GM19023 (cell line): ENCODE data around the gene POU2AF1.

Source experiments
- ATAC-seq: cut with Tn5 transposase; IDR thresholded peaks from one replicate; pipeline ENCODE4 v1.9.1; 2021; ENCODE audit warnings: mild to moderate bottlenecking, moderate library complexity; ENCODE audit not compliant: unreplicated experiment

Gene POU2AF1

GRCh38 chr11:111349191-111349695, 29.8 kb downstream of the POU2AF1 start:
- ATAC-seq = no peak

DNA sequence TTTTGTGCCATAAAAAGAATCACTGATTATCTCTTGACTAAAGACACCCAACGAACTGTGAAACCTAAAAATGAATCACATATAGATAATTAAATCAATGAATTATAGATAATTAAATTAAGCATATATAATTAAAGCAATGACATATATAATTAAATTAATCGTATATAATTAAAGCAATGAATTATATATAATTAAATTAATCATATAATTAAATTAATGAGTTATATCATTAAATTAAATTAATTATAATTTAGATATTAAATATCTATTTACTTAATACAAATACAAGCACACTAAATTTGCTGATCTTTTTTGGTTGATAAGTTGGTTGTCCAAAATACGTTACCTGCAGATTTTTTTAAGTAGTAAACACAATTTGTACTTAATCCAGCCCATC, 30.9 kb downstream of the POU2AF1 start:
- no peak for ATAC-seq

- ATAC-seq = no peak
Observed at GRCh38 chr11:111347723-111348115, 31.4 kb downstream of the POU2AF1 start.

DNA sequence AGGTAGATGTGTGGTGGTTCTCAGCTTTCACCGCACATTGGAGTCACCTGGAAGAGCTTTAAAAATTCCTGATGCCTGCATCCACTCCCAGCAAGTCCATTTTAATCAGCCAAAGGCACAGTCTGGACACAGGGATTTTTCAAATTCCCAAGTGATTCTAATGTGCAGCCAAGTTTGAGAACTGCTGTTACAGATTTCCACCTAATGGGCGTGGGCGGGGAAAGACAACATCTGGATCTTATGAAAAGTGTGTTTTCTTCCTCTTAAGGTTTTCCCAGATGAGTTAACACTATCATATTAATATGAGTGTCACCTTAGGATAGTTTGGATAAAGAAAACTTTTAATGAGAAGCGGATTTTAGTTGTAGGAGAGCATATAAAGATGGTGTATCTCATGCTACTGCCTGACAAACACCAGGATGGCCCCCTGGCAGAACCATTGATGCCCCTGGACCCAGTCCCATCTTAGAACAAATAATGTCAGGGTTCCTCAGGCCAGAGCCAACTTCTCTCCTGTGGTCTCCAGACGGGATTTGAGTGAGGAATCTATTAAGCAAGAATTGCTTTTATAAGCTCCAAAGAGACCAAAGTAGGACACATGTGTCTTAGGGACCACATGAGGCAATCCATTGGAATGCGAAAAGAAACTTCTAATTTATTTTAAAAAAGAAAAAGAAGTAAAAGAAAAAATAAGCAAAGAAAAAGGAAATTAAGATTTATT, 31.9 kb downstream of the POU2AF1 start:
- ATAC-seq = no peak

- no peak for ATAC-seq
Observed at GRCh38 chr11:111344032-111344431, 35.0 kb downstream of the POU2AF1 start.

- ATAC-seq = no peak
Observed at GRCh38 chr11:111342329-111342728, 36.7 kb downstream of the POU2AF1 start.

DNA sequence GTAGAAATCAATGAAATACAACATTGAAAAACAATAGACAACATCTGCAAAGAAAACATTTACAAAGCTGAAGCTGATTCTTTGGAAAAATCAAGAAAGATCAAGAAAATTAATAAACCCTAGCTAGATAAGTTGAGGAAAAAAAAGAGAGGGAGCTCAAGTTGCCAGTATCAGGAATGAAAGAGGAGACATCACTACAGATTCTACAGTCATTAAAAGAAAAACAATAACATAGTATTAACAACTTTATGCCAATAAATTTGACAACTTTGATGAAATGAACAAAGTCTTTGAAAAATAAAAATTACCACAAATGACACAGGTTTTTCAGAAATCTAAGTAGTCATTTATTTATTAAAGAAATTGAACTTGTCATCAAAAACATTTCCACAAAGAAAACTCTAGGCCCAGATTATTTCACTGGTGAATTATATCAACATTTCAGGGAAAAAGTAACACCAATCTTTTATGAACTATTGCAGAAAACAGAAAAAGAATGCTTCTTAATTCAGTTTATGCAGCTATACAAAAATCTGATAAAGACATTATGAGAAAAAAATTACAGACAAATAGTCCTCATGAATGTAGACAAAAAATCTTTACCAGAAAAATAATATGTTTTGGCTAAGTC, 39.2 kb downstream of the POU2AF1 start:
- no peak for ATAC-seq

DNA sequence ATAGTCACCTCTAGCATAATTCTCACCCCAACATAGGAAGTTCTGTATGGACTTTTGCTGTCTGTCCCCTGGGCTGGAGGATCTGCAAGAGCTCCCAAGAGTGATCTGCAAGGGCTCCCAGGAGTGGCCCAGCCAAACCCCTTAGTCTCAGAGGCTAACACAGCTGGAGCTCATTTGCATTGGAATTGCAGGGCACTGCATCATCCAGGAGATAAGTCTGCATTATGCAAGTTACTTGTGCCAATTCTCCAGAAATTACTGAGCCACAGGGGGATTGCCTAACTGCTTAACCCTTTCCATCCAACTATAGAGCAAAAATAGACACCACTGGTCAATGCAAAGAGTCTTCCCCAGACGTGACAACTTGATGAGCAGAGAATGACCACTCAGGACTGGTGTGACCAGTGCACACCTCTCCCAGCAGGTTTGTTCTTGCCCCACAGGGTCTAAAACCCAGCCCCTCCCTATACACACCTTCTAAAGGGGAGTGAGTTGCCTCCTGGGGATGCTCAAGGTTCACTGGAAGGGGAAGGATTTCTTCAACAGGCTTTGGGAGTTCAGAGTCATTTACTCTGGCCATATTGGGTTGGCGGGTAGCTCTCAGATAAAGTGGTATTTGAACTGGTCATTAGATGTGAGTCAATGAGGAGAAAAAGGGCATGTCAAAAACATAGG, 42.4 kb downstream of the POU2AF1 start:
- ATAC-seq = no peak

- ATAC-seq = no peak
Observed at GRCh38 chr11:111336062-111336461, 43.0 kb downstream of the POU2AF1 start.

DNA sequence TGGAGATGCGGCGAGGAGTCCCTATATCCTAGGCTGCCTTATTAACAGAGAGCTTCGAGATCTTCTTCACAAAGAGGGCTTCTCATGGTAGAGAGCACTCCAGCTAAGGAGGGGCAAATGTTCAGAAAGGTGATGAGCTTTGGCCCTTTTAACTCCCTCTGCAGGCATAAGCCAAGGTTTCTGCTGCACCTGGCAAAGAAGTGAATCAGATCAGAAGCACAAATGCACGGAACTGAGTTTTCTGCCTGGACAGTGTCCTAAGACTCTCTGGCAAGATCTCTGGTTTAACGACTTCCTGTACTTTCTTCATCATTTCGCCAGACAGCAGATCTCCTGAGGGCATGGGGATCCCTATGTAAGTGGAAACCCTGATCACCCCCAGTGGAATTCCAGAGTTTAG, 43.5 kb downstream of the POU2AF1 start:
- no peak for ATAC-seq

DNA sequence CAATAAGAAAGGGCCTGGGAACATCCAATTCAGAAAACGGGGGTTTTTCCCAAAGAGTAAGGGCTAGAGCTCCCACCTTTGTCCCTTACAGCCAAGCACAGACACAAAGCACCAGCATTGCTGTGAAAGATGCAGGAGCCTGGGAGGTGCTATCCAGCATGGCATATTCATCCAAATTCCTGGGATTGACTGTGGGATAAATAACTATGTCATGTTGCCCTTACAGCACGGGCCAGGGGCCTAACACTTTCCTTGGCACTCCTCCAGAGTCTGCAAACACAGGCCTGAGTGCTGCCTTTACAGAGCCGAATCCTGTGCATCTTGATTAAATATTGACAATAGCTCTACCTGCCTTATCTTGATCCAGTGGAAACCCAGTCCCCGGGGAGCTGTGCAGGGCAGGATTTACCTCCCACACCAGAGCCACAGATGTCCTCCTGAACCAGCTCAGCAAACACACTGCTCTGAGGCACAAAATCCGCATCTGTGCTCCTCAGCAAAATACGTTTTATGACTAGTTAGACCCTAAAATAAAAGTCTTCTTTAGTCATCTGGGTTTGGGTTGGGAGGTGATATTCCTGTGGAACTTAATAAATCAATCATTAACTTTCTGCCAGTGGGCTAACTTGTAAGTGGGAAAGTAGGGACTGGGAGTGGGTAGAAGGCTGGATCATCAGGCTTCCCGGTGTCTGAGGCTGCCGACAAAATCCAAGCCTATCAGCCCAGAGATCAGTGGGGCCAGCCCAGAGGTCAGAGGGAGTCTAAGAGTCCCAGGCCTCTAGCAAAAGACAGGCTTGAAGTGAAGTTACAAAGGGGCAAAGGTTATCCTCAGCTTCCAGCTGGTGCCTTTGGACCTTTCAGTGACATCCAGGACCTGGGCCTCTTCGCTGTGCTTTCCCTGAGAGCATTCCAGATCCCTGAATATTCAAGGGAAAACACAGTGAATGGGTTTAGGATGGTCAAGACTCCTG, 44.3 kb downstream of the POU2AF1 start:
- no peak for ATAC-seq

- no peak for ATAC-seq
Observed at GRCh38 chr11:111331711-111332479, 47.2 kb downstream of the POU2AF1 start.

DNA sequence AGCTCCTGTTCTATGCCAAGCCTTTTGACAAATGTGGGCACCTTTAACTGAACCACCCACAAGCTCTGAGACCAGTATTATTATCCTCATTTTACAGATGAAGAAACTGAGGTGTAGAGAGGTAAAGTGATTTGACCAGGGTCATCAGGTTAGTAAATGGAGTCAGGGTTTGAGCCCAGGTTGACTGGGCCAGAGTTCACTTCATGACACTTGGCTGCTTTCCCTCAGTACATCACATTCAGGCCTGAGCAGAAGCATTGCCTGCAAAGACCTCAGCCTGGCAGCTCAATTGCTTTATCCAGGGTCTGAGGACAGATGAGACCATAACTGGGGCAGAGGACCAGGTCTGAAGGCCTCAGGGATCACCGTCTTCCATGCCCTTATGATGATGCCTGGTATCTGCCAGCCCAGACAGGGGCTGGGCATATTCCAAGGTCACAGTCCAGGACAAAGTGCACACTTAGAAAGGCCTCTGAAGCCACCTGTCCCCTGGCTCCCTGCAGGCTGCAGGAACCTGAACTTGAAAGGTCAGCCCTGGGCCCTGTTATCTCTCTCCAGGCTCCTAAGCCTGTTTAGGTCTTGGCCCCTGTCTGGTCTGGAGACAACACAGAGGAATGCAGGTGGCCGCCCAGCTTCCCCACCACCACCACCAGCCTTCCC, 48.7 kb downstream of the POU2AF1 start:
- no peak for ATAC-seq

- ATAC-seq = no peak
Observed at GRCh38 chr11:111329306-111330204, 49.5 kb downstream of the POU2AF1 start.

DNA sequence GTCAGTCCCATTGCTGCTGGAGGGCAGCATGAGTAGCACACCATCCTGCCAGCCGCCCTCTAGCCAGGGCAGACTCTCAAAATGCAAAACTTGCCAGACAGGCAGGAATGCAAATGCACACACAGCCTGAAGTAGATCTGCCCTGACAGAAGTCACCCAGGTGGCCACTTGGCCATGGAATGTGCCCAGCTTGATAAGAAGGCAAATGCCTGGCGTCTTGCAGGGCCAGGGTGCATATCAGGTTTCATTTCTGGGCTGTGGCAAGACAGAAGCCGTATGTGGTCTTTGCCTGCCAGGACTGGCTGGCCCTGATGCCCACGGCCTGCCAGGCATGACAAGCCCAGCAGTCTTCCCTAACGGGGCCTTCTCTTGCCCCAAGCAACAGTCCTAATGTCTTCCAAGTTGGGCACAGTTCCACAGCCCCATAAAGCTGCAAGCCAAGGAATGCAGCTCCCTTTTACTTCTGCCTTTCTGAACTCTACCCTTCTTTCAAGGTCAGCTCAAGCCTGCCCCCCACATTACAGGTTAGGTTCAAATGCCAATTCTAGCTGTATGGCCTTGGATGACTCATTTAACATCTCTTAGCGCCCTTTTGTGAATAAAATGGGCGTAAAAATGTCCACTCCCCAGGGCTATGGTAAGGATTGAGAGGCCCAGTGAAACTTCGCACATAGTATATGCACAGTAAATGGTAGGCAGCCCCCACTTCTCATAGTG, 51.0 kb downstream of the POU2AF1 start:
- no peak for ATAC-seq

GRCh38 chr11:111326824-111327223, 52.3 kb downstream of the POU2AF1 start:
- no peak for ATAC-seq

GRCh38 chr11:111325259-111325658, 53.8 kb downstream of the POU2AF1 start:
- ATAC-seq = no peak

GRCh38 chr11:111324277-111324720, 54.8 kb downstream of the POU2AF1 start:
- ATAC-seq = no peak
